KMS-11 (cell line): ENCODE results near the gene ZBBX.

Experiments
- H2AFZ ChIP-seq: fragments of 200-600 bp; sonication (generic); 2 replicates; pipeline ENCODE4 v1.6.1; 2016; ENCODE audit warnings: antibody characterized with exemption, mixed run types, low read depth
- H3K27ac ChIP-seq: fragments of 200-600 bp; sonication (generic); 2 replicates; pipeline ENCODE4 v1.6.1; 2016; ENCODE audit warnings: mild to moderate bottlenecking, mixed run types
- H3K27me3 ChIP-seq: fragments of 200-600 bp; sonication (generic); 2 replicates; pipeline ENCODE4 v1.6.1; 2017; ENCODE audit warnings: mild to moderate bottlenecking, low read depth, mixed run types, moderate library complexity; ENCODE audit not compliant: insufficient read depth
- H3K36me3 ChIP-seq: fragments of 200-600 bp; sonication (generic); 2 replicates; pipeline ENCODE4 v1.6.1; 2017; ENCODE audit warnings: mild to moderate bottlenecking, mixed run types; ENCODE audit not compliant: insufficient read depth
- H3K4me1 ChIP-seq: fragments of 200-600 bp; sonication (generic); 2 replicates; pipeline ENCODE4 v1.6.1; 2016; ENCODE audit warnings: mild to moderate bottlenecking, low read depth, mixed run types; ENCODE audit not compliant: poor library complexity, severe bottlenecking
- H3K4me2 ChIP-seq: fragments of 200-600 bp; sonication (generic); 2 replicates; pipeline ENCODE4 v1.7.0; 2016; ENCODE audit warnings: mild to moderate bottlenecking, mixed run types
- H3K4me3 ChIP-seq: fragments of 200-600 bp; sonication (generic); IDR thresholded peaks from 2 replicates; pipeline ENCODE4 v1.6.1; 2017; ENCODE audit warnings: low read depth, low read length, mixed read lengths; ENCODE audit not compliant: insufficient read depth
- H3K79me2 ChIP-seq: fragments of 200-600 bp; sonication (generic); 2 replicates; pipeline ENCODE4 v1.6.1; 2016; ENCODE audit warnings: low read depth, mixed run types; ENCODE audit not compliant: insufficient read depth
- H3K9ac ChIP-seq: fragments of 200-600 bp; sonication (generic); 2 replicates; pipeline ENCODE4 v1.6.1; 2016; ENCODE audit warnings: mild to moderate bottlenecking, mixed run types
- H4K20me1 ChIP-seq: fragments of 200-600 bp; sonication (generic); 2 replicates; pipeline ENCODE4 v1.6.1; 2016; ENCODE audit warnings: mild to moderate bottlenecking, mixed run types; ENCODE audit not compliant: insufficient read depth
- CTCF ChIP-seq: fragments of 200-600 bp; sonication (generic); conservative IDR thresholded peaks from 2 replicates; pipeline ENCODE4 v1.6.1; 2017; ENCODE audit warnings: low read depth, mild to moderate bottlenecking, antibody characterized with exemption, low read length, moderate library complexity, mixed read lengths

The ZBBX gene

GRCh38 chr3:167323572-167323971 lies 56.5 kb downstream of the ZBBX start:
- no peaks in the 10 kb centered on the region for H4K20me1 ChIP-seq
- no peak overlapping the region for H3K4me3 ChIP-seq
- H2AFZ ChIP-seq = no peak overlapping the region
- no peaks in the 10 kb centered on the region for H3K36me3 ChIP-seq
- no peak overlapping the region for H3K27ac ChIP-seq
- no peak overlapping the region for H3K4me2 ChIP-seq
- no peak overlapping the region for H3K9ac ChIP-seq
- H3K27me3 ChIP-seq = no peaks in the 10 kb centered on the region
- H3K79me2 ChIP-seq = no peaks in the 10 kb centered on the region
- H3K4me1 ChIP-seq = no peaks in the 10 kb centered on the region
- TF ChIP-seq CTCF = no peak

GRCh38 chr3:167318996-167319615 lies 61.0 kb downstream of the ZBBX start:
- no peak overlapping the region for H3K27ac ChIP-seq
- H3K4me1 ChIP-seq = no peaks in the 10 kb centered on the region
- no peak overlapping the region for H3K9ac ChIP-seq
- no peaks in the 10 kb centered on the region for H4K20me1 ChIP-seq
- H3K27me3 ChIP-seq = no peaks in the 10 kb centered on the region
- no peak overlapping the region for H3K4me2 ChIP-seq
- H3K36me3 ChIP-seq = no peaks in the 10 kb centered on the region
- no peaks in the 10 kb centered on the region for H3K79me2 ChIP-seq
- H3K4me3 ChIP-seq = no peak overlapping the region
- H2AFZ ChIP-seq = no peak overlapping the region
- no peak for TF ChIP-seq CTCF

- H3K27ac ChIP-seq = no peak overlapping the region
- no peak overlapping the region for H3K9ac ChIP-seq
- no peaks in the 10 kb centered on the region for H3K36me3 ChIP-seq
- no peak overlapping the region for H2AFZ ChIP-seq
- H3K4me2 ChIP-seq = no peak overlapping the region
- no peak for TF ChIP-seq CTCF
- no peaks in the 10 kb centered on the region for H3K4me1 ChIP-seq
- H3K79me2 ChIP-seq = no peaks in the 10 kb centered on the region
- H3K4me3 ChIP-seq = no peak overlapping the region
- no peaks in the 10 kb centered on the region for H4K20me1 ChIP-seq
- H3K27me3 ChIP-seq = no peaks in the 10 kb centered on the region
Observed at GRCh38 chr3:167318306-167318705, 61.8 kb downstream of the ZBBX start.

- no peak overlapping the region for H2AFZ ChIP-seq
Observed at GRCh38 chr3:167306319-167306718, 73.8 kb downstream of the ZBBX start.

More at GRCh38 chr3:167306319-167306718, 73.8 kb downstream of the ZBBX start:
- Histone ChIP-seq H3K27ac (no peak overlapping the region), H3K4me1 (no peaks in the 10 kb centered on the region), H3K4me2 (no peak overlapping the region), H3K4me3 (no peak overlapping the region), H3K9ac (no peak overlapping the region), H3K36me3 (no peaks in the 10 kb centered on the region), H3K79me2 (no peaks in the 10 kb centered on the region), H3K27me3 (no peaks in the 10 kb centered on the region), H4K20me1 (no peaks in the 10 kb centered on the region)
- TF ChIP-seq CTCF = no peak
